ENCODE data around the gene HCFC1. TPM values are rescaled to one million over a fixed set of nuclear protein-coding genes. Genes with fewer than 3 reads are reported as not detected.

The HCFC1 gene
- total and polyA plus RNA-seq, 9 of the 15 experiments (the other 6 are each of a cell fraction or from before 2014, with no cell fraction given): 2.8 to 133 (median 17.1) TPM

DNA sequence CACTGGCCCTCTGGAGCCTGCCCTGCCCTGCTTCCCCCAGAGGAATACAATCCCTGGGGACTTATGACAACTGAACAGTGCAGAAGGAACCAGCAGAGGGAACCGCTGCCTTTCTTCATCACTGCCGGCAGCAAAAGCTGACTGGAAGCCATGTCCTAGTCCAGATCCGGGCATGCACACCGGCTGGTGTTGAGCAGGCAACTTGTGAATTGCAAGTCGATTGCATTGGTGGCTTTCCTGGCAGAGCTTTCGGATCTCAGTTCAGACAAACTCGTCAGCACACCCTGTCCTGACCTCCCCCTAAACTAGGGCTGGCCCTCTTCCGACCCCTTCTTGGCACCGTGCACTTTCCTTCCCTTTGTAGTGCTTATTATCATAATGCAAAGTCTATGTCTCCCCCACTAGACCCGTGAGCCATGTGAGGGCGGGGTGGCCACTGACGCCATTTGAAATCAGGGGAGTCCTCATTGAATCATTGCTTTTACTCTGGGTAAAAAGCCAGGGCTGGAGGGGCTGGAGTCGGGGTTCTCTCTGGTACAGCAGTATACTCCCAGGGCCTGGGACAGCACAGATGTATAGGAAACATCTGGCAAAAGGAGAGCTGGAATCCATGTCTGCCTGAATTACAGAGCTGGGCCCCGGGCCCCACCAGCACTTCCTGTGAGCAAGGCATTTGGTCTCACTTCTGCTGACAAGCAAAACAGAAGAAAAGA is 47.3 kb downstream of the HCFC1 start (continued):
- no peak for TF ChIP-seq JUNB (CRISPR knock-in tag; conservative IDR thresholded peaks at IDR 0.05)
- TF ChIP-seq POLR2B (IDR thresholded peaks at IDR 0.05; ENCODE audit: low read depth, partially characterized antibody): no peak
- TF ChIP-seq PPARD (CRISPR knock-in tag; IDR thresholded peaks at IDR 0.05): no peak
- no peak for TF ChIP-seq DMBX1 (CRISPR knock-in tag; IDR thresholded peaks at IDR 0.05; ENCODE audit: borderline replicate concordance)
- no peak for TF ChIP-seq SNIP1 (IDR thresholded peaks at IDR 0.05; ENCODE audit: low read depth)
- TF ChIP-seq CEBPG (CRISPR knock-in tag; IDR thresholded peaks at IDR 0.05): peak; percentile 64; the same call in 1 of the 2 replicates
- no peak for TF ChIP-seq CEBPG (tag; conservative IDR thresholded peaks at IDR 0.05 in 1 of 2, IDR thresholded peaks at IDR 0.05 in 1 of 2)
- no peak for TF ChIP-seq MYNN (IDR thresholded peaks at IDR 0.05)
- TF ChIP-seq MYNN (CRISPR knock-in tag; IDR thresholded peaks at IDR 0.05): no peak
- no peak for TF ChIP-seq HLTF (IDR thresholded peaks at IDR 0.05)
- TF ChIP-seq SP2 (IDR thresholded peaks at IDR 0.05; ENCODE audit: extremely low read depth, low read depth, low read length, poor library complexity, severe bottlenecking): no peak
- TF ChIP-seq, protein P1, sequence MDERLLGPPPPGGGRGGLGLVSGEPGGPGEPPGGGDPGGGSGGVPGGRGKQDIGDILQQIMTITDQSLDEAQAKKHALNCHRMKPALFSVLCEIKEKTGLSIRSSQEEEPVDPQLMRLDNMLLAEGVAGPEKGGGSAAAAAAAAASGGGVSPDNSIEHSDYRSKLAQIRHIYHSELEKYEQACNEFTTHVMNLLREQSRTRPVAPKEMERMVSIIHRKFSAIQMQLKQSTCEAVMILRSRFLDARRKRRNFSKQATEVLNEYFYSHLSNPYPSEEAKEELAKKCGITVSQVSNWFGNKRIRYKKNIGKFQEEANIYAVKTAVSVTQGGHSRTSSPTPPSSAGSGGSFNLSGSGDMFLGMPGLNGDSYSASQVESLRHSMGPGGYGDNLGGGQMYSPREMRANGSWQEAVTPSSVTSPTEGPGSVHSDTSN (CRISPR knock-in tag; IDR thresholded peaks at IDR 0.05; ENCODE audit: low read depth): no peak
- TF ChIP-seq, protein P1 (tag; conservative IDR thresholded peaks at IDR 0.05; ENCODE audit: low read depth): no peak
- peak; percentile 24; the same call in 1 of the 2 replicates for TF ChIP-seq EP400 (IDR thresholded peaks at IDR 0.05)
- TF ChIP-seq PRMT5 (CRISPR knock-in tag; IDR thresholded peaks at IDR 0.05): no peak
- TF ChIP-seq, protein P2, sequence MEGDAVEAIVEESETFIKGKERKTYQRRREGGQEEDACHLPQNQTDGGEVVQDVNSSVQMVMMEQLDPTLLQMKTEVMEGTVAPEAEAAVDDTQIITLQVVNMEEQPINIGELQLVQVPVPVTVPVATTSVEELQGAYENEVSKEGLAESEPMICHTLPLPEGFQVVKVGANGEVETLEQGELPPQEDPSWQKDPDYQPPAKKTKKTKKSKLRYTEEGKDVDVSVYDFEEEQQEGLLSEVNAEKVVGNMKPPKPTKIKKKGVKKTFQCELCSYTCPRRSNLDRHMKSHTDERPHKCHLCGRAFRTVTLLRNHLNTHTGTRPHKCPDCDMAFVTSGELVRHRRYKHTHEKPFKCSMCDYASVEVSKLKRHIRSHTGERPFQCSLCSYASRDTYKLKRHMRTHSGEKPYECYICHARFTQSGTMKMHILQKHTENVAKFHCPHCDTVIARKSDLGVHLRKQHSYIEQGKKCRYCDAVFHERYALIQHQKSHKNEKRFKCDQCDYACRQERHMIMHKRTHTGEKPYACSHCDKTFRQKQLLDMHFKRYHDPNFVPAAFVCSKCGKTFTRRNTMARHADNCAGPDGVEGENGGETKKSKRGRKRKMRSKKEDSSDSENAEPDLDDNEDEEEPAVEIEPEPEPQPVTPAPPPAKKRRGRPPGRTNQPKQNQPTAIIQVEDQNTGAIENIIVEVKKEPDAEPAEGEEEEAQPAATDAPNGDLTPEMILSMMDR (IDR thresholded peaks at IDR 0.05 in 2 of 3, conservative IDR thresholded peaks at IDR 0.05 in 1 of 3; ENCODE audit: insufficient read depth in 2 of 3, low read depth in 1 of 3, low read length in 3 of 3): peak; percentile 58 to 60 (median 59)
- TF ChIP-seq NFE2 (IDR thresholded peaks at IDR 0.05; ENCODE audit: low read depth): no peak
- no peak for TF ChIP-seq POLR2AphosphoS5 (IDR thresholded peaks at IDR 0.05; ENCODE audit: control insufficient read depth, insufficient read depth, low read depth, low read length)
